HEK293 (cell line): ENCODE data around the gene KCNQ1.

Experiments
- SP2 ChIP-seq: fragments of 450-650 bp; formaldehyde crosslinking; IDR thresholded peaks from 2 replicates; pipeline ENCODE4 v1.5.1; 2016; ENCODE audit warnings: missing biosample characterization, missing genetic modification characterization
- ZFP37 ChIP-seq: fragments of 450-650 bp; formaldehyde crosslinking; IDR thresholded peaks from 2 replicates; pipeline ENCODE4 v1.5.1; 2016; ENCODE audit warnings: missing biosample characterization, missing genetic modification characterization
- ZNF10 ChIP-seq: fragments of 450-650 bp; formaldehyde crosslinking; IDR thresholded peaks from 2 replicates; pipeline ENCODE4 v1.5.1; 2017; ENCODE audit warnings: missing biosample characterization, missing genetic modification characterization
- ZNF600 ChIP-seq: fragments of 450-650 bp; formaldehyde crosslinking; IDR thresholded peaks from 2 replicates; pipeline ENCODE4 v1.5.1; 2016; ENCODE audit warnings: missing biosample characterization, missing genetic modification characterization
- ZNF768 ChIP-seq: fragments of 450-650 bp; formaldehyde crosslinking; IDR thresholded peaks from 2 replicates; pipeline ENCODE4 v1.5.1; 2018; ENCODE audit warnings: missing biosample characterization, mild to moderate bottlenecking, missing genetic modification characterization
- TF ChIP-seq, protein P1 (sequence below): fragments of 450-650 bp; formaldehyde crosslinking; IDR thresholded peaks from 2 replicates; pipeline ENCODE4 v1.5.1; 2016; ENCODE audit warnings: missing biosample characterization, missing genetic modification characterization

DNA sequence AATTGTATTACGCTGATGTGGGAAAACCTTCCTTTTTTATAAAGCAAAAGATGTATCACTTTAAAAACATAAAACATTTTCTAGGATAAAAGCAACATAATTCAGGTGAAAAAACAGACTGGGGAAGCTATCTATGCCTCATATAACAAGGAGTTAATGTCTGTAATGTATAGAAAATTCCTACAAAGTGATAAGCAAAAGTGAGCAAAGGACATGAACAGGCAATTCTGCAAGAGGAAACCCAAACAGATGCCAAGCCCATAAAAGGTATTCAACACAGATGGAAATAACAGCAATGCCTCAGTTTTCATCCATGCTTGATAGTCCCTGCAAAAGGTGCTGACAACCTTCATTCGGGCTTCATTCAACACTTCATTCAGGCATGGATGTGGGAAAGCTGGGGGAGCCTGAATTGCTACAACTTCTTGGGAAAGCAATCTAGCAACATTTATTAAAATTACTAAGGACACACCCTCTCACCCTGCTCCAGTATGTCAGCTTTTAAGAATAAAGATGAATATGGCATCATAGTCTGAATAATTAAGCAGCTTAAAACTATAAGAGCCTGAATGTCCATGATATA is 215.6 kb downstream of the KCNQ1 start:
- TF ChIP-seq ZFP37 (tag by site-specific recombination), result no peak
- TF ChIP-seq ZNF768 (tag by site-specific recombination), result no peak
- no peak for TF ChIP-seq SP2 (tag by site-specific recombination)
- TF ChIP-seq, protein P1, sequence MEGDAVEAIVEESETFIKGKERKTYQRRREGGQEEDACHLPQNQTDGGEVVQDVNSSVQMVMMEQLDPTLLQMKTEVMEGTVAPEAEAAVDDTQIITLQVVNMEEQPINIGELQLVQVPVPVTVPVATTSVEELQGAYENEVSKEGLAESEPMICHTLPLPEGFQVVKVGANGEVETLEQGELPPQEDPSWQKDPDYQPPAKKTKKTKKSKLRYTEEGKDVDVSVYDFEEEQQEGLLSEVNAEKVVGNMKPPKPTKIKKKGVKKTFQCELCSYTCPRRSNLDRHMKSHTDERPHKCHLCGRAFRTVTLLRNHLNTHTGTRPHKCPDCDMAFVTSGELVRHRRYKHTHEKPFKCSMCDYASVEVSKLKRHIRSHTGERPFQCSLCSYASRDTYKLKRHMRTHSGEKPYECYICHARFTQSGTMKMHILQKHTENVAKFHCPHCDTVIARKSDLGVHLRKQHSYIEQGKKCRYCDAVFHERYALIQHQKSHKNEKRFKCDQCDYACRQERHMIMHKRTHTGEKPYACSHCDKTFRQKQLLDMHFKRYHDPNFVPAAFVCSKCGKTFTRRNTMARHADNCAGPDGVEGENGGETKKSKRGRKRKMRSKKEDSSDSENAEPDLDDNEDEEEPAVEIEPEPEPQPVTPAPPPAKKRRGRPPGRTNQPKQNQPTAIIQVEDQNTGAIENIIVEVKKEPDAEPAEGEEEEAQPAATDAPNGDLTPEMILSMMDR, result no peak
- no peak for TF ChIP-seq ZNF600 (tag by site-specific recombination)
- no peak for TF ChIP-seq ZNF10
